ENCODE results near the gene APCDD1L.
A peak's percentile ranks its signal among the peaks of the same experiment; 100 is the strongest.

The APCDD1L gene

DNA sequence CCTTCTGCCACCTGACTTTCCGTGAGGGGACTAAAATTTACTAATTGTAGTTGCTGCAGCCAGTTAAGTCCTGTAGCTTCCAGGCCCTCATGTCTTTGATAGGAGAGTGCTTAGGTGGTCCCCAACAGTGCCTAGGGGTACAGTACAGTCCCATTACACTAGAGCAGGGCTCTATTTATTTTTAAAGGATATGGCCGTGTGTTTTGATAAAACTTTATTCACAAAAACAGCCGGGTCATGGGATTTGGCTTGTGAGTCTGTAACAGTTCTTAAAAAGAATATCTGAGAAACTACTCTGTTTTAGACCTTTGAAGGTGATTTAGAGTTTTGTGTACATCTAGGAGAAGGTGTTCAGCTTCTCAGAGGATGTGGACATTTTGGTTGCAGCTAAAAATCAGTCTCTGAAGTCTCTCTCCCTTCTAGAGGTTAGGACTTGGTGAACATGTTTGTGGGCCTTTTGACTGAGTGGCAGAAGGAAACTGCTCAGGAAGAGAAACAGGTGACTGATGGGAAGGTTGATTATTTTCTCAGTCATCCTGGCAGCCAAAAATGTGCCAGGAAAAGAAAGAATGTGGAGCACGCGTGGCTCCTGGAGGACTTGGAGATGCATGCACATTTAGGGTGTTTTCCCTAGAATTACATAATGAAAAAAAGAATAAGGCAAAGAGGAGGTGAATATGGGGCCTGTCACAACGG, 68.8 kb downstream of the APCDD1L start:
- TF ChIP-seq POLR2AphosphoS5 (IDR thresholded peaks at IDR 0.05; ENCODE audit: low read depth, low read length) (no peak), TAF1 (IDR thresholded peaks at IDR 0.05; ENCODE audit: borderline replicate concordance, insufficient read depth, low read length) (no peak), SIN3A (IDR thresholded peaks at IDR 0.05; ENCODE audit: borderline replicate concordance, insufficient read depth, low read length) (no peak), FOXP2 (optimal IDR thresholded peaks at IDR 0.05; ENCODE audit: borderline replicate concordance, extremely low read depth, extremely low read length, insufficient read depth) (no peak)
- TF ChIP-seq, protein P1, sequence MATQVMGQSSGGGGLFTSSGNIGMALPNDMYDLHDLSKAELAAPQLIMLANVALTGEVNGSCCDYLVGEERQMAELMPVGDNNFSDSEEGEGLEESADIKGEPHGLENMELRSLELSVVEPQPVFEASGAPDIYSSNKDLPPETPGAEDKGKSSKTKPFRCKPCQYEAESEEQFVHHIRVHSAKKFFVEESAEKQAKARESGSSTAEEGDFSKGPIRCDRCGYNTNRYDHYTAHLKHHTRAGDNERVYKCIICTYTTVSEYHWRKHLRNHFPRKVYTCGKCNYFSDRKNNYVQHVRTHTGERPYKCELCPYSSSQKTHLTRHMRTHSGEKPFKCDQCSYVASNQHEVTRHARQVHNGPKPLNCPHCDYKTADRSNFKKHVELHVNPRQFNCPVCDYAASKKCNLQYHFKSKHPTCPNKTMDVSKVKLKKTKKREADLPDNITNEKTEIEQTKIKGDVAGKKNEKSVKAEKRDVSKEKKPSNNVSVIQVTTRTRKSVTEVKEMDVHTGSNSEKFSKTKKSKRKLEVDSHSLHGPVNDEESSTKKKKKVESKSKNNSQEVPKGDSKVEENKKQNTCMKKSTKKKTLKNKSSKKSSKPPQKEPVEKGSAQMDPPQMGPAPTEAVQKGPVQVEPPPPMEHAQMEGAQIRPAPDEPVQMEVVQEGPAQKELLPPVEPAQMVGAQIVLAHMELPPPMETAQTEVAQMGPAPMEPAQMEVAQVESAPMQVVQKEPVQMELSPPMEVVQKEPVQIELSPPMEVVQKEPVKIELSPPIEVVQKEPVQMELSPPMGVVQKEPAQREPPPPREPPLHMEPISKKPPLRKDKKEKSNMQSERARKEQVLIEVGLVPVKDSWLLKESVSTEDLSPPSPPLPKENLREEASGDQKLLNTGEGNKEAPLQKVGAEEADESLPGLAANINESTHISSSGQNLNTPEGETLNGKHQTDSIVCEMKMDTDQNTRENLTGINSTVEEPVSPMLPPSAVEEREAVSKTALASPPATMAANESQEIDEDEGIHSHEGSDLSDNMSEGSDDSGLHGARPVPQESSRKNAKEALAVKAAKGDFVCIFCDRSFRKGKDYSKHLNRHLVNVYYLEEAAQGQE (IDR thresholded peaks at IDR 0.05; ENCODE audit: insufficient read depth in 1 of 2, low read depth in 2 of 2, low read length in 2 of 2): no peak

DNA sequence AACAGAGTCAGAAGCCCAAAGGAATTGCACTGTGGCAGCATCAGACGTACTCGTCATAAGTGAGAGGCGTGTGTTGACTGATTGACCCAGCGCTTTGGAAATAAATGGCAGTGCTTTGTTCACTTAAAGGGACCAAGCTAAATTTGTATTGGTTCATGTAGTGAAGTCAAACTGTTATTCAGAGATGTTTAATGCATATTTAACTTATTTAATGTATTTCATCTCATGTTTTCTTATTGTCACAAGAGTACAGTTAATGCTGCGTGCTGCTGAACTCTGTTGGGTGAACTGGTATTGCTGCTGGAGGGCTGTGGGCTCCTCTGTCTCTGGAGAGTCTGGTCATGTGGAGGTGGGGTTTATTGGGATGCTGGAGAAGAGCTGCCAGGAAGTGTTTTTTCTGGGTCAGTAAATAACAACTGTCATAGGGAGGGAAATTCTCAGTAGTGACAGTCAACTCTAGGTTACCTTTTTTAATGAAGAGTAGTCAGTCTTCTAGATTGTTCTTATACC, 70.4 kb downstream of the APCDD1L start:
- TF ChIP-seq FOXP2 (optimal IDR thresholded peaks at IDR 0.05; ENCODE audit: borderline replicate concordance, extremely low read depth, extremely low read length, insufficient read depth) (no peak), POLR2AphosphoS5 (IDR thresholded peaks at IDR 0.05; ENCODE audit: low read depth, low read length) (no peak), SIN3A (IDR thresholded peaks at IDR 0.05; ENCODE audit: borderline replicate concordance, insufficient read depth, low read length) (no peak), TAF1 (IDR thresholded peaks at IDR 0.05; ENCODE audit: borderline replicate concordance, insufficient read depth, low read length) (no peak)
- TF ChIP-seq, protein P1 (IDR thresholded peaks at IDR 0.05; ENCODE audit: insufficient read depth in 1 of 2, low read depth in 2 of 2, low read length in 2 of 2): no peak

DNA sequence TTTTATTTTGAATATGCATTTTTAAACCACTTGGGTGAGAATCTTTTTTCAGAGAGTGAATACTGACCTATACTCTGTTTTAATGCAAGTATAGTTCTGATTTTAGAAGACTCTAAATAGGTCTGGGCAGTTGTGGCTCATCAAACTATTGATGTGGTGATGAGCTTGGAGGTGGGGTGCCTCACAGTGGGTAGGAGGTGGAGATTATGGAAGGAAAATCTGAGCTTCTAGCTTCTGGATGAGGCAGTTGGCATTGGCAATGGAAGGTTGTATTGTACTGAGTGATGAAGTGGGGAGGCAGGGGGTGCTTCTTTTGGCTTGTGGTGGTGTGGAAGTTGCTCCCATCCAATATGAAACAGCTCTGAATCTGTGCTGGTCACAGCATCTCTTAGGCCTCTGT, 73.5 kb downstream of the APCDD1L start:
- TF ChIP-seq, protein P1 (IDR thresholded peaks at IDR 0.05; ENCODE audit: insufficient read depth in 1 of 2, low read depth in 2 of 2, low read length in 2 of 2): no peak
- no peak for TF ChIP-seq FOXP2 (optimal IDR thresholded peaks at IDR 0.05; ENCODE audit: borderline replicate concordance, extremely low read depth, extremely low read length, insufficient read depth)
- no peak for TF ChIP-seq POLR2AphosphoS5 (IDR thresholded peaks at IDR 0.05; ENCODE audit: low read depth, low read length)
- TF ChIP-seq TAF1 (IDR thresholded peaks at IDR 0.05; ENCODE audit: borderline replicate concordance, insufficient read depth, low read length): no peak
- TF ChIP-seq SIN3A (IDR thresholded peaks at IDR 0.05; ENCODE audit: borderline replicate concordance, insufficient read depth, low read length): no peak

DNA sequence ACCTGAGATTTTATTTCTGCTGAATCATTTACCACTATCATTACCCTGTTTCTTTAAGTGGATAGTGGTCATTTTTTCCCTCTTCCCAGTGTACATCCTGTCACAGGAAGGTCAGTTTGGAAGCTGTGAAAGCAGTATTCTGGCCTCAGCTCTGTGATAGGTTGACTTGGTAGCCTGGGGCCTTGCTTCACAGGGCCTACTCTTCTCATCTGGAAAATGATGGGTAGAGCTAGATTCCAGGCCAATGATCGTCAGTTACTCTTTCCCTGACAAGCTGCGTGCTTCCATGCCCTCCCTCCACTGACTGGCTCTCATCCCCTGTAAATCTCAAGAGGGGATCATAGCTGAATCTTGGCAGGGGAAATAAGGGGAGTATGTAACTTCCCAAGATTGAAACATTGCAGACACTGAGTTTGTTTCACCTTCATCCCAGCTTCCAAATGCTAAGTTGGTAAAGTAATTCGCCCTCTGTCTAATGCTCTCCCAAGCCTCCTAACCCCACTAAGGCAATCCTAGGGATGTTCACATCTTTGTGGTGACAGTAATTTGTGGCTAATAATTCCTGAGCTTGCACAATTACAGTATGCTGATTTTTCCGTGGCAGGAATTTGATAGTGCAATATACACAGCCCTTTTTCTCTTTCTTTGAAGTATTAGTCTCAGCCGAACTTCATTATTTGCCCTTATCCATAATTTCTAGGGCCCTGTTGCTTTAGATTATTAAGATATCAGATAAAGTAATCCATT, 75.0 kb downstream of the APCDD1L start:
- TF ChIP-seq SIN3A (IDR thresholded peaks at IDR 0.05; ENCODE audit: borderline replicate concordance, insufficient read depth, low read length) (no peak), POLR2AphosphoS5 (IDR thresholded peaks at IDR 0.05; ENCODE audit: low read depth, low read length) (no peak), FOXP2 (optimal IDR thresholded peaks at IDR 0.05; ENCODE audit: borderline replicate concordance, extremely low read depth, extremely low read length, insufficient read depth) (peak; percentile 26), TAF1 (IDR thresholded peaks at IDR 0.05; ENCODE audit: borderline replicate concordance, insufficient read depth, low read length) (no peak)

DNA sequence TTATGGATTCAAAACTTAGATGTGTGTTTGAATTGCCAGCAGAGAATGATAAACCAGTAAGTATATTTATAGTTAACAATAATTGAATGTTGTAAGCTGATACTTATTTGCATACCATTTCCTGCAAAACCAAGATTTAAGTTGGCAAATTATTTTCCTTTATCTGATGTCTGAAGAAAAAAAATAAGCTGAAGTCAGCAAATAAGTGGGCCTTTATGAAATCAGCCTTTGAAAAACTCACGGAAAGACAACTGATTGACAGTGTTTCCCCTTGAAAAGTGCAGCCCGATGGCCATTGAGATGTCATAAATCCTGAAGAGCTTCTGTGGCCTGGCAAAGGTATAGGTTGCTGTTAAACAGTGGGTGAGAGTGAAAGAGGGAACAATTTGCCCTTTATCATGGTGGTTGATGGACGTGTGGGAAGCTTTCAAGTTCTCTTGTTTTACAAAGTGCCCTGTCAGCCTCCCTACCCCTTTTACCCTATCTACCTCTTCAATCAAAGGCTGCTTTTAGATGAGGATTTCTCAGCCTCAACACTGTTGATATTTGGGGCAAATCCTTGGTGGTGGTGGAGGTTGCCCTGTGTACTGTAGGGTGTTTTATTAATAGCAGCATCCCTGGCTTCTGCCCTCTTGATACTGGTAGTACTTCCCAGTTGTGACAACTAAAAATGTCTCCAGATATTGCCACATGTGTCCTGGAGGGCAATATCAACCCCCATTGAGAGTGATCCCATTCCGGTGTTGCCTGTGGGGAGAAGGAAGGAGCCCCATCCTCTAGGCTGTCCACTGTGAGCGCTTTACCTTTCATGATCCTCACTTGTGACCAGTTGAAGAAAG, 76.0 kb downstream of the APCDD1L start:
- TF ChIP-seq SIN3A (IDR thresholded peaks at IDR 0.05; ENCODE audit: borderline replicate concordance, insufficient read depth, low read length) (no peak), TAF1 (IDR thresholded peaks at IDR 0.05; ENCODE audit: borderline replicate concordance, insufficient read depth, low read length) (no peak), POLR2AphosphoS5 (IDR thresholded peaks at IDR 0.05; ENCODE audit: low read depth, low read length) (no peak)

Measured in PFSK-1 (cell line).